HG03159 (cell line): Measurements from ENCODE around the gene FAAH2.
"Not testable (repeated sequence)": the region's sequence is repeated elsewhere in the genome, so short reads cannot be mapped to it uniquely, and the experiment has no call there.

Source experiments
- ATAC-seq: cut with Tn5 transposase; IDR thresholded peaks from one replicate; pipeline ENCODE4 v1.9.1; 2021; ENCODE audit warnings: mild to moderate bottlenecking, moderate library complexity; ENCODE audit not compliant: unreplicated experiment

The FAAH2 gene

GRCh38 chrX:57286507-57287251 lies at the start of gene FAAH2:
TSS of gene FAAH2 (plus strand) at chrX:57286706. CDS start at chrX:57286826, 120 bp downstream.
- peak; percentile 94 for ATAC-seq

GRCh38 chrX:57241967-57242366 lies 44.5 kb upstream of the FAAH2 start:
- no peak for ATAC-seq

- ATAC-seq = no peak
Measured at GRCh38 chrX:57251965-57252364, 34.5 kb upstream of the FAAH2 start.

GRCh38 chrX:57265126-57265525 lies 21.4 kb upstream of the FAAH2 start:
- no peak for ATAC-seq

- ATAC-seq = no peak
Measured at GRCh38 chrX:57266275-57266674, 20.2 kb upstream of the FAAH2 start.

- ATAC-seq = no peak
Measured at GRCh38 chrX:57266871-57267270, 19.6 kb upstream of the FAAH2 start.

GRCh38 chrX:57267308-57267707 lies 19.2 kb upstream of the FAAH2 start:
- no peak for ATAC-seq

- ATAC-seq = no peak
Measured at GRCh38 chrX:57270980-57271379, 15.5 kb upstream of the FAAH2 start.

GRCh38 chrX:57282568-57282967 lies 3.9 kb upstream of the FAAH2 start:
- ATAC-seq = no peak

- ATAC-seq = no peak
Measured at GRCh38 chrX:57285001-57285400, 1.5 kb upstream of the FAAH2 start.

GRCh38 chrX:57289089-57289488 lies 2.6 kb downstream of the FAAH2 start:
- ATAC-seq = no peak

GRCh38 chrX:57294961-57295360 lies 8.5 kb downstream of the FAAH2 start:
- ATAC-seq = no peak

- ATAC-seq = not testable (repeated sequence)
Measured at GRCh38 chrX:57295679-57296078, 9.2 kb downstream of the FAAH2 start.

- ATAC-seq = no peak
Measured at GRCh38 chrX:57313583-57314215, 27.2 kb downstream of the FAAH2 start.

- ATAC-seq = no peak
Measured at GRCh38 chrX:57329008-57329407, 42.5 kb downstream of the FAAH2 start.

- not testable (repeated sequence) for ATAC-seq
Measured at GRCh38 chrX:57335790-57336189, 49.3 kb downstream of the FAAH2 start.

- no peak for ATAC-seq
Measured at GRCh38 chrX:57353472-57354132, 67.1 kb downstream of the FAAH2 start.

GRCh38 chrX:57364145-57364544 lies 77.6 kb downstream of the FAAH2 start:
- ATAC-seq = no peak

- no peak for ATAC-seq
Measured at GRCh38 chrX:57366430-57366829, 79.9 kb downstream of the FAAH2 start.

- no peak for ATAC-seq
Measured at GRCh38 chrX:57367649-57368048, 81.1 kb downstream of the FAAH2 start.

- ATAC-seq = no peak
Measured at GRCh38 chrX:57368158-57368557, 81.7 kb downstream of the FAAH2 start.

GRCh38 chrX:57379296-57379695 lies 92.8 kb downstream of the FAAH2 start:
- no peak for ATAC-seq
